WERI-Rb-1 (cell line): ENCODE measurements around the gene NAA15.
"Not testable (repeated sequence)": the region's sequence is repeated elsewhere in the genome, so short reads cannot be mapped to it uniquely, and the experiment has no call there.

Experiments
- DNase-seq: peaks from one replicate; pipeline ENCODE4 v3.0.0-alpha.2; 2020
- H3K27ac ChIP-seq: fragments of 250-450 bp; sonication (Bioruptor Pico); 2 replicates; pipeline ENCODE4 v1.5.1; 2020; ENCODE audit warnings: mild to moderate bottlenecking, moderate library complexity
- H3K27me3 ChIP-seq: fragments of 250-450 bp; sonication (Bioruptor Pico); 2 replicates; pipeline ENCODE4 v1.5.1; 2021; ENCODE audit warnings: mild to moderate bottlenecking, low read depth, moderate library complexity; ENCODE audit not compliant: insufficient read depth, severe bottlenecking
- H3K36me3 ChIP-seq: fragments of 250-450 bp; sonication (Bioruptor Pico); 2 replicates; pipeline ENCODE4 v1.5.1; 2020; ENCODE audit warnings: mild to moderate bottlenecking, moderate library complexity
- H3K4me3 ChIP-seq: 2 replicates; pipeline ENCODE4 v1.5.1; 2011; ENCODE audit warnings: low read depth, mild to moderate bottlenecking, control low read depth, low read length
- H3K9me3 ChIP-seq: fragments of 250-450 bp; sonication (Bioruptor Pico); 2 replicates; pipeline ENCODE4 v1.5.1; 2021; ENCODE audit warnings: mild to moderate bottlenecking, moderate library complexity; ENCODE audit not compliant: severe bottlenecking
- TF ChIP-seq, protein P1 (sequence below): IDR thresholded peaks from 2 replicates; pipeline ENCODE4 v1.5.1; 2011; ENCODE audit warnings: low read depth, mild to moderate bottlenecking, control low read depth, inconsistent platforms, low read length

NAA15 gene

GRCh38 chr4:139465922-139466321 is 164.6 kb downstream of the NAA15 start:
- no peak for DNase-seq
- Histone ChIP-seq H3K4me3 (no peak overlapping the region), H3K9me3 (no peaks in the 10 kb centered on the region), H3K27me3 (no peaks in the 10 kb centered on the region), H3K27ac (no peak overlapping the region), H3K36me3 (no peaks in the 10 kb centered on the region)
- TF ChIP-seq, protein P1, sequence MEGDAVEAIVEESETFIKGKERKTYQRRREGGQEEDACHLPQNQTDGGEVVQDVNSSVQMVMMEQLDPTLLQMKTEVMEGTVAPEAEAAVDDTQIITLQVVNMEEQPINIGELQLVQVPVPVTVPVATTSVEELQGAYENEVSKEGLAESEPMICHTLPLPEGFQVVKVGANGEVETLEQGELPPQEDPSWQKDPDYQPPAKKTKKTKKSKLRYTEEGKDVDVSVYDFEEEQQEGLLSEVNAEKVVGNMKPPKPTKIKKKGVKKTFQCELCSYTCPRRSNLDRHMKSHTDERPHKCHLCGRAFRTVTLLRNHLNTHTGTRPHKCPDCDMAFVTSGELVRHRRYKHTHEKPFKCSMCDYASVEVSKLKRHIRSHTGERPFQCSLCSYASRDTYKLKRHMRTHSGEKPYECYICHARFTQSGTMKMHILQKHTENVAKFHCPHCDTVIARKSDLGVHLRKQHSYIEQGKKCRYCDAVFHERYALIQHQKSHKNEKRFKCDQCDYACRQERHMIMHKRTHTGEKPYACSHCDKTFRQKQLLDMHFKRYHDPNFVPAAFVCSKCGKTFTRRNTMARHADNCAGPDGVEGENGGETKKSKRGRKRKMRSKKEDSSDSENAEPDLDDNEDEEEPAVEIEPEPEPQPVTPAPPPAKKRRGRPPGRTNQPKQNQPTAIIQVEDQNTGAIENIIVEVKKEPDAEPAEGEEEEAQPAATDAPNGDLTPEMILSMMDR, result no peak

DNA sequence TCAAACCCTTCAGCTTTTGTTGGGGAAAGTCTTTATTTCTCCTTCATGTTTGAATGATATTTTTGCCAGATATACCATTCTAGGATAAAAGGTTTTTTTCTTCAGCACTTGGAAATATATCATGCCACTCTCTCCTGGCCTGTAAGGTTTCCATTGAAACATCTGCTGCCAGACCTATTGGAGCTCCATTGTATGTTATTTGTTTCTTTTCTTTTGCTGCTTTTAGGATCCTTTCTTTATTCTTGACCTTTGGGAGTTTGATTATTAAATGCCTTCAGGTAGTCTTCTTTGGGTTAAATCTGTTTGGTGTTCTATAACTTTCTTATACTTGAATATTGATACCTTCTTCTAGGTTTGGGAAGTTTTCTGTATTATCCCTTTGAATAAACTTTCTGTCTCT is 167.5 kb downstream of the NAA15 start:
- peaks cover 12% of the 10 kb centered on the region for H3K36me3 ChIP-seq
- H3K27me3 ChIP-seq, H3K9me3 ChIP-seq, H3K27ac ChIP-seq, H3K4me3 ChIP-seq, DNase-seq: not testable (repeated sequence)

DNA sequence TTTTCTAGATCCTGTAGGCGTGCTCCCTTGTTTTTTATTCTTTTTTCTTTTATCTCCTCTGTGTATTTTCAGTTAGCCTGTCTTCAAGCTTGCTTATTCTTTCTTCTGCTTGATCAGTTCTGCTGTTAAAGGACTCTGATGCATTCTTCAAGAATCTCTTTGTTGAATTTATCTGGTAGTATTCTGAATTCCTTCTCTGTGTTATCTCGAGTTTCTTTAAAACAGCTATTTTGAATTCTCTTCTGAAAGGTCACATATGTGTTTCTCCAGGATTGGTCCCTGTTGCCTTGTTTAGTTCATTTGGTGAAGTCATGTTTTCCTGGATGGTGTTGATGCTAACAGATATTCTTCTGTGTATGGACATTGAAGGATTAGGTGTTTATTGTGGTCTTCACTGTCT is 167.9 kb downstream of the NAA15 start:
- H3K27me3 ChIP-seq, result no peaks in the 10 kb centered on the region
- no peak for DNase-seq
- H3K4me3 ChIP-seq, result no peak overlapping the region
- TF ChIP-seq, protein P1, result no peak
- peaks cover 4% of the 10 kb centered on the region for H3K9me3 ChIP-seq
- no peak overlapping the region for H3K27ac ChIP-seq
- H3K36me3 ChIP-seq, result peaks cover 15% of the 10 kb centered on the region
